Inflammatory macrophage treated with lipopolysaccharide for 4 hours (primary cell): ENCODE results near the gene EFNA4.
A peak's percentile ranks its signal among the peaks of the same experiment; 100 is the strongest.

ENCODE experiments used
- DNase-seq: peaks from one replicate; pipeline ENCODE4 v3.0.0-alpha.2; 2020

The EFNA4 gene

DNA sequence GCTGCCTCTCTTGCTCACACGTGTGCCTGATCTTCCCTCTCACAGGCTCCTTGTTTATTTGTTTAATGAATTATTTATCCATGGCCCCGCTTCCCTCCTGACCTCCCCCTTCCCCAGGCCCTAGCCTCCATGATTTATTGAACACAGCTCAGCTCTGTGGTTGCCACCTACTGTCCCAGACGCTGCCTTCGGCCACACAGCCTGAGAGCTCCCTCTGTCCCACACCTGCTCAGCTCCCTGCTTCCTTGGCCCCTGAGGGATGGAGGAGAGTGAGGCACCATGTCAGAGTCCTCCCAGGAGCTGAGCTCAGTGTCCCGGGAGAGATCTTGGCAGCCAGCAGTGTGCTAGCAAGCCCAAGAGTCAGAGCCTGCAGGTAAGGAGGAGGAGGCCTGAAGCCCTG lies 12.0 kb downstream of the EFNA4 start:
- DNase-seq = no peak

- DNase-seq = no peak
Observed at GRCh38 chr1:155076371-155076770, 12.8 kb downstream of the EFNA4 start.

- DNase-seq = no peak
Observed at GRCh38 chr1:155077346-155077745, 13.8 kb downstream of the EFNA4 start.

DNA sequence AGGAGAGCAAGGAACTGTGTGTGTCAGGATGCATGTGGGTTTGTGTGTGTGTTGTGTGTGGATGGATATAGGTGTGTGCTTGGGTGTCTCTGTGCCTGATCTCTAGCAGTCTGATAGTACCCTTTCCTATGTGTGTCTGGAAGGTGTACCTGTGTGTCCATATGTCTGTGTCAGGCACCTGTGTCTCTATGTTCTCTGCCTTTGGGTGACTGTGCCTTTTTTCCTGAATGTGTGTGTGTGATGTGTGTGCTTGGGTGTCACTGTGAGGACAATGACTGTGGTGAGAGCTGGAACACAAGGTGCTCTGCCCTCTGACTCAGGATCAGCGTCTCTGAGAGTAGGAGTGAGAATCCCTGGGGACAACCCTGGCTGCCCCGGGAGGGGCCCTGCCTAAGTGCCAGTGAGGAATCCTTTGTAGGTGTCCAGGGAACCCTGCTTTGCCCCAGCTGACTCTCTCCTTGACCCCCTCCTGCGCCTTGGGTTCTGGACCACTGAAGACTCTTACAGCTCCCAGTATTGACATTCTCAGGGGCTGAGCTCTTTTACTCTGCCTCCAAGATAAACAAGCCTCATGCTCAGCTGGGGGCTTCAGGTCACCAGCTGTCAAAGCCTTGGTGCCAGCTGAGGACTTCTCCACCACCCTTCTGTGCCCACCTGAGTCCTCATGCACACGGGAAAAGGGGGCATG lies 14.4 kb downstream of the EFNA4 start:
- no peak for DNase-seq

GRCh38 chr1:155078469-155079209 lies 15.1 kb downstream of the EFNA4 start, which contains the start of gene EFNA3:
TSS of gene EFNA3 (plus strand) at chr1:155078837. CDS start at chr1:155078942, 105 bp downstream.
- peak; percentile 58 for DNase-seq

- DNase-seq = no peak
Observed at GRCh38 chr1:155079210-155079486, 15.6 kb downstream of the EFNA4 start.

DNA sequence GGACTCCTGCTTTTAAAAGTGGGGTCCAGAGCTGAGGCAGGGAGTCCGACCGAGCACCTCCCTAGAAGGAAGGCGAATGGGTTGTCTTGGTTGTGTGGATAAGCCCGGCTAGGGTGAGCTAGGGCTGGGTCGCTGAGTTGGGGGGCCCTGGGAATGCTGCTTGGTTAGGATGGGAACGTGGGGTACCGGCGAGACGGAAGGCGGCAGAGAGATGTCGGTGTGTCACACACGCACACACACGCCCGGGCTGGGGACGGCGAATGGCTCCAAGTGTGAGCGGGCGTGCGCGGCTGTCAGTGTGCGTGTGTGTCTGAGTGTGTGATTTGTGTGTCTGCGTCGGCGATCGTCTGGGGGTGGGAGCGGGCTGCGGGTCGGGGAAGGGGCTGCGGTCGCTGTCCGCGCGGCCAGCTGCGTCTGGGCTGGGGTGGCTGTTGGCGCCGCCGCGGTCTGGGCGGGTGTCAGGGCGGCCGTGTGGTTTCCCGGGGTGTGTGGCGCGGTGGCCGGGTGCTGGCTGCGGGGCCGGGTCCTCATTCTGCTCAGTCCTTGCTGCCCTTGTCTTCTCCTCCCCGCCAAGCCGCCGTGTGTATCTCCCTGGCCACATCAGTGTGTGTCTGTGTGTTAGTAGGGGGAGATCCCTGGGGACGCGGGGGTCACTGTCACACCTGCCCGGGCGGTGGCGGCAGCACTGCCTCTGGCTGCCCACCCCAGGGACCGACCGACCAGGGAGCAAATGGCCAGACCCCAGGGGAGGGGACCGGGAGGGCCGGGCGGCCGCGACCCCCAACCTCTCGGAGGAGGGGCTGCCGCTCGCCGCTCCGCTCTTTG lies 16.2 kb downstream of the EFNA4 start:
- DNase-seq = no peak

DNA sequence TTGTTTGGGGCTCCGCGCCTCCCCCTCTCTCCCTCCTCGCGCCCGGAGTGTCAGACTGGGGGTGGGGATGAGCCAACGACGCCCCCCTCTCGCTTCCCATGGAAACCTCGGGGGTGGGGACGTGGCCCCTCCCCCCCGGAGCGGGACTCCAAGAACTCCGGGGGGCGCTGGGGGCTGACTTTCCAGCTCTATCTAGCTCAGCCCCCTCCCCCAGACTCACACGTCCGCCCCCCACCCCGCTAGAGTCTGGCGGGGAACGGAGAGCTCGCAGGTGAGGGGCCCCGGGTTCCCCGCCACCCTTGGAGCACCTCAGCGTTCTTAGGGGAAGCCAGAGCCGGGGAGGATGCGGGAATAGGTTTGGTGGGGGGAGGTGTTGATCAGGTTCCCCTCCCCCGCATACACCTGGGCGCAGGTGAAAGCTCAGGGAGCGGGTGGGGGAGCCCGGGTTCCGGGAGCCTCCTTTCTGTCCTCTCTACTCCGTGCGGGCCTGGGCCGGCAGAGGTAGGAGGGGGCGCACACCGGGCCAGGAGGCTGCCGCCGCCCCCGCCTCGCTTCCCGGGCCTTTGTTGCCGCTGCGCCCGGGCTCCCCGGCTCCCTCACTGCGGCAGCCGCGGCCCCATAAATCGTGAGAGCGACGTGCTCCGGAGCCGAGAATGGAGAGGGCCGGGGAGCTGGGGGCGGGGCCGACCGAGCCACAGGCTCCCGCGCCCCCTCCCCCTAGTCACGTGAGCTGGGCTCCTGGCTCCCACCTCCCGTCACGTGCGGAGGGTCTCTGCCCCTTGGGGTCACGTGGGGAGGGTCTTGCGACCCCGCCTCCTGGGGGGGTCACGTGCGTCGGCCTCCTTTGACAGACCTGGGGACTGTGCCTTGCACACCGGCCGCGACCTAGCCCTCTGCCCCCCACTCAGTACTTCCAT lies 17.0 kb downstream of the EFNA4 start:
- DNase-seq = no peak

DNA sequence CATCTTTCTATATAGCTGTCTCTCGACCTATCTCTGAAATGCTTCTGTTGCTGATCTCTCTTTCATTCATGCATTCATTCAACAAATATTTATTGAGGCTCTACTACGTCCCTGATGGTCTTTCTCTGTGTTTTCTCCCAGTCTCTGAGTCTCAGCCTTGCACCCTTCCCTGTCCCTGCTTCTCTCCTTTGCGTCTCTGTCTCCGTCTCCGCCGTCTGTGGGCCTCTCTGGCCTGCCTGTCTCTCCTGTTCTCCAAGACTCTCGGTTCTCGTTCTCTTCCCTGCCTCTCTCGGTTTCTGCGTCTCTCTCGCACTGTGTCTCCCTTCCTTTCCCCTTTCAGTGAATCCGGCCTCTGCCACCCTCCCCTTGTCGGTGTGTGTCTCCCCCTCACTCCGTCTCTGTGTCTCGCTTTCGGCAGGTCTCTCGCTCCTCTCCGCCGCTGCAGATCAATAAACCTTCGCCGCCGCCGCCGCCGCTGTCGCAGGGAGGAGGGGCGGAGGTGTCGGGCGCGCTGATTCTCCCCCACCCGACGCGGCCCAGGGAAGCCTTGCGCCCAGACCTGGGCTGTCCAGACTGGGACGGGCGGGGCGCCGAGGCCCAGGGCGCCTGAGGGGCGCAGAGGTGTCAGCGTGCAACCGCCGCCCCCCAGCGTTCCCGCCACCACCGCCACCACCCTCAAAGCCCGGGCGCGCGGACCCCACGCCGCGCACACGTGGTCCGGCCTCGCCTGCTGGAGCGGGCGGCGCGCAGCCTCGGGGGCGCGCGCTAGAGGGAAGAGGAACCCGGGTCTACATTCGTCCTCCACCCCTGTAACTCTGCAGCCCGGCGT lies 18.1 kb downstream of the EFNA4 start:
- no peak for DNase-seq

DNA sequence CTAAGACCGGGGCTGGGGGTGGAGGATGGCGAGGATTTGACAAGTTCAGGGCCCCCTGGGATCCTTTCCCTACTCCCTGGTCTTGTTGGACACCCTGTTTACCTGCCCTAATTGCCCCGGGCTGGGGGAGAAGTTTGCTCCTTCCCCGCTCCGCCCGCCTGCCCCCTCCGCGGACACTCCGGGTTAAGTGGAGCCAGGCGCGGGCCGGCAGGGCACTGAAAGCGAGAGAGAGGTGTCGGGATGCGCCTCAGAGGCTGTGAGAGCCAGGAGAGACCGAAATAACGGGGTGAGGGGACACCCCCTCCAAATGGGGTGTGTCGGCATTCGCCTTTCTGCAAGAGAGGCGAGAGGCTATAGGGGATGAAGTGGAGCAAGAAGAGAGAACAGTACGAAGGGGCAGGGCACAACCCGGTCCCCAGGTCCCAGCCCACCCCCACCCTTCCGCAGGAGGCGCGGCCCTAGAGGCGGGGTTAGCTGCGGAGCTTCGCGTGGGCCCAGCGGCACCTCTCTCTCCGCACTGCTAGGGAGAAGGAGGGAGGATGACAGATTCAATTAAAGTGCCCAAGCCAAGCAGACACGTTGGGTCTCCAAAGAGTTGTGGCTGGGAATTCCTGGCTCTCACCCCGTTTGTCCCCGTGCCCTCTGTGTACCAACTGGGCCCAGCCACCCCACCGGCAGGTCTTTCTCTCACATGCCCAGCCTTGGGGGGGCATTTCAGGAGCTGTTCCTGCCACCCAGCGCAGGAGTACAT lies 18.9 kb downstream of the EFNA4 start:
- DNase-seq = no peak

GRCh38 chr1:155083052-155083541 lies 19.6 kb downstream of the EFNA4 start:
- DNase-seq = no peak

DNA sequence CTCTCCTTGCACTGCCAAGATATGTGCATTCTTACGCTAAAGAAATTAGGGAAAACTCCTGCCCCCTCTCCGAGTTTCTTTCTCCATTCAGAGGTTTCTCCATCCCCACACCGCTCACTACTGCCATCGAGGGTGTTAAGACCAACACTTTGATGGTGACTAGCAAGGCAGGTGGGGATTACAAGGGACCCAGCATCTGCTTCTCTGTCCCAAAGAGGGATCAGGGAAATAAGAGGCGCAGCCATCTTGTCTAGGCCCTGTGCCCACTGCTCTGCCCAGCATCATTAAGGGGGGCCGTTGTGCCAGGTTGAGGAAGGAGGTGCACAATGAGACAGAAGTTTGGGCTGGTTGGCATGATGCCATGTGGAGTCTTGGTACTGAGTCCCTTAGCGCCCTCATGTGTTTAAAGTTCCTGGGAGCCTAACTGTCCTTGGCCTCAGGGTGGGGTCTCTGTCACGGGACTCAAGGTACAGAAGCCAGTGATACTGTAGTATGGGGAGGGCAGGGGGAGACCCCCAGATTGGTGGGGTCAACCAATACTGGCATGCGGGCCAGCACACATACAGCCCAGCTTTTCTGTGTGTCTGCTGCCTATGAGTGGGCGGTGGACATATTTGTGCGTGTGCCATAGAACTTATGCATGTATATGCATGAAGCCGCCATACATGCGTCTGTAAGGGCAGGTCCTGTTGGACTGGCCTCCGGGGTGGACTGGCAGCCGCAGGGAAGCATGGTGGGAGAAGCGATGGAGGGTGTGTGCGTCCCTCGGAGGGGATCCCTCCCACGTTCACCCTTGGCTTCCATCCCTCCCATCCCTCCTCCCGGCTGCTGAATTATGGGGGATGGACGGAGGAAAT lies 20.6 kb downstream of the EFNA4 start:
- peak; percentile 42 for DNase-seq

- peak; percentile 90 for DNase-seq
Observed at GRCh38 chr1:155084722-155085503, 21.4 kb downstream of the EFNA4 start.

DNA sequence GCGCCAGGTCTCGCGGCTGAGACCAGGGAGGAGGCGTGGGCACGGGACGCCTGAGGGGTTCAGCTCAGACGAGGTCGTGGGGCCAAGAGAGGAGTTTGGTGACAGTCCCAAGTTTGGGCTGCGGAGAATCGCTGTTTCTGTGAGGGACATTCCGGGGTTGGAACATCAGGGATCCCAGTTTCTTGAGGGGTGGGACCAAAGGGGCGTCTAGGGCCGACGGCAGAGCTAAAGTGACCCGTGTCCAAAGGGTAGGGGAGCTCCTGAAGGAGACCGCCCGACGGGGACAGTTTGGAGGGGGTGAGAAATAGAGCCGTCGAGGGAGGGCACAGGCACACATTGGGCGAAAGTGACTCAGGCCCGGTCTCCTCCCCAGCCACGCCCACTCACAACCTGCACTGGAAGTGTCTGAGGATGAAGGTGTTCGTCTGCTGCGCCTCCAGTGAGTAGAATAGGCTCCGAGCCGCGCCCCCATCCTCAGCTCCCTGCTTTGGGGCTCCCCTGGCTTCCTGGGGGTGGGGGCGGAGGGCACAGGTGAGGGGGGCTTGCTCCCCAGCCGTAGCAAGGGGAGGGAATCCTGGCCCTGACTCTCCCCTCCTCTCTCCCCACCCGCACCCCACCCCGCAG lies 22.1 kb downstream of the EFNA4 start:
- peak; percentile 61 for DNase-seq

DNA sequence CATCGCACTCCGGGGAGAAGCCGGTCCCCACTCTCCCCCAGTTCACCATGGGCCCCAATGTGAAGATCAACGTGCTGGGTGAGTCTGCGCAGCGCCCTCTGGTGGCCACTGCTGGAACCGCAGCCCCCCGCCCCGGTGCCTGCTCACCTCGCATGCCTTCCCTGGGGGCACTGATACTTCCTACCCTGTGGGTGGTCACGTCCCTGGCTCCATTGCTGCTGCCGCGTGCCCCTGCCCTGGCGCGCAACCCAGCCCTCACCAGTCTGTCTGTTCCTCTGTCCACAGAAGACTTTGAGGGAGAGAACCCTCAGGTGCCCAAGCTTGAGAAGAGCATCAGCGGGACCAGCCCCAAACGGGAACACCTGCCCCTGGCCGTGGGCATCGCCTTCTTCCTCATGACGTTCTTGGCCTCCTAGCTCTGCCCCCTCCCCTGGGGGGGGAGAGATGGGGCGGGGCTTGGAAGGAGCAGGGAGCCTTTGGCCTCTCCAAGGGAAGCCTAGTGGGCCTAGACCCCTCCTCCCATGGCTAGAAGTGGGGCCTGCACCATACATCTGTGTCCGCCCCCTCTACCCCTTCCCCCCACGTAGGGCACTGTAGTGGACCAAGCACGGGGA lies 22.7 kb downstream of the EFNA4 start:
- peak; percentile 39 for DNase-seq

GRCh38 chr1:155086856-155087535 lies 23.5 kb downstream of the EFNA4 start:
- no peak for DNase-seq
